T-helper 17 cell (primary cell): Measurements from ENCODE around the gene IFNLR1. TPM values are rescaled to one million over a fixed set of nuclear protein-coding genes. Genes with fewer than 3 reads are reported as not detected.

ENCODE experiments used
- ATAC-seq: fragments of 150-1000 bp; cut with Tn5 transposase; 2 replicates; pipeline ENCODE4 v1.10.0; 2021; ENCODE audit warnings: mild to moderate bottlenecking, moderate library complexity
- DNase-seq, 3 donors: peaks; one replicate each; pipeline versions ENCODE4 v3.0.0 to v3.0.0-alpha.2; 2020 to 2021
- H3K9me3 ChIP-seq: one replicate; pipeline ENCODE4 v1.7.0; 2013; ENCODE audit warnings: low read length, mild to moderate bottlenecking; ENCODE audit not compliant: control insufficient read depth, poor library complexity, severe bottlenecking
- H3K27ac Mint-ChIP-seq: one replicate; pipeline ENCODE4 v1.8.0; 2022; ENCODE audit warnings: mild to moderate bottlenecking, moderate library complexity, mixed read lengths
- H3K27me3 Mint-ChIP-seq: one replicate; pipeline ENCODE4 v1.8.0; 2022; ENCODE audit warnings: mixed read lengths
- H3K36me3 Mint-ChIP-seq: one replicate; pipeline ENCODE4 v1.8.0; 2022; ENCODE audit warnings: low read depth, mixed read lengths
- H3K4me1 Mint-ChIP-seq: one replicate; pipeline ENCODE4 v1.8.0; 2022; ENCODE audit warnings: mild to moderate bottlenecking, mixed read lengths
- H3K4me3 Mint-ChIP-seq: one replicate; pipeline ENCODE4 v1.8.0; 2022; ENCODE audit warnings: mild to moderate bottlenecking, moderate library complexity, mixed read lengths
- total RNA-seq, 4 donors: library from RNA in 2 of 4; stranded (reverse) in 2 of 4; gene quantifications; one replicate each; pipeline ENCODE4 v1.2.3 and lab custom pipeline; 2022 to 2026

IFNLR1 gene
- total RNA-seq, 2 donors from 2014 or later = 0.65 to 1.3 TPM

DNA sequence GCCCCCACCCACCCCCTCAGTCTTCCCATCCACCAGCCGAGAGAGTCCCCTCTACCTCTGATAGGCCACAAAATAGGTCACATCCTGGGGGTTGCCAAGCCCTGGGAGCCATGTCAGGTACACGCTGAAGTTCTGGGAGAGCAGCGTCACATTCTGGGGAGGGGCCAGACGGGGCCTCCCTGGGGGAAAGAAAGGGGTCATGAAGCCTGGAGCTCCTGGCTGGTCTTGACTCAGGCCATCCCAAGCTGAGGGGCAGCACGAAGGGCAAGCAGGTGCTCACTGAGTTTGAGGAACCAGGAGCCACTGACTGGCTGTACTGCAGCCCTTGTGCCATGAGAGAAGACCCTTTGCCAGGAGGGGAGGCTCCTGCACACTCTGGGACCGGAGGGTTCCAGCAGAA, 6.4 kb downstream of the IFNLR1 start:
- DNase-seq = no peak
- no peak overlapping the region for H3K27ac Mint-ChIP-seq
- no peaks in the 10 kb centered on the region for H3K9me3 ChIP-seq
- no peak for ATAC-seq
- H3K4me3 Mint-ChIP-seq = no peak overlapping the region
- H3K36me3 Mint-ChIP-seq = no peaks in the 10 kb centered on the region
- H3K27me3 Mint-ChIP-seq = no peaks in the 10 kb centered on the region
- peaks cover 6% of the 10 kb centered on the region for H3K4me1 Mint-ChIP-seq

DNA sequence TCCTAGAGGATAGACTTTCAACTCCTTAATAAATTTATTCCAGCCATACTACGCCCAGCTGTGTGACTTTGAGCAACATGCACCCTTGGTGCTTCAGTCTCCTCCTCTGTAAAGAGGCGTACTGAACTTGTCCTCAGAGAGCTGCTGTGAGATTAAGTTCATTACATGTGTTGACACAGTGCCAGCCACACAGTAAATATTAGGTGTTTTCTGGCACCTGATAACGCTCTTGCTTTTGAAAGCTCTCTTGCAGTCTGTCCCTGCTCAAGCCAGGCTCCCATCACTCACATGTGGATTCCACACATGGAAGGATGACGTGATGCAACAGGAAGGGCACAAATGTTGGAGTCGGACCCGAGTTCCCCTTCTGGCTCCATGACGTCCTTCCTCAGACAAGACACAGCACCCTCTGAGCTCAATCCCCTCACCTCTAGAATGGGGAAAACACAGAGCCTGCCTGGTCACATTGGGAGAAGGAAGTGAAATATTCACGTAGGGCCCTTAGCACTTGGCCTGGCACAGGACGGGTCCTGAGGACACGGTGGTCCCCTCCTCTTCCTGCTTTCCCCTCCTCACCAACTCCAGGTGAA, 7.7 kb downstream of the IFNLR1 start:
- no peaks in the 10 kb centered on the region for H3K27me3 Mint-ChIP-seq
- H3K9me3 ChIP-seq = no peaks in the 10 kb centered on the region
- peaks cover 3% of the 10 kb centered on the region for H3K36me3 Mint-ChIP-seq
- H3K4me3 Mint-ChIP-seq = no peak overlapping the region
- peaks cover 7% of the 10 kb centered on the region for H3K4me1 Mint-ChIP-seq
- ATAC-seq (no peak), DNase-seq (no peak)
- no peak overlapping the region for H3K27ac Mint-ChIP-seq

DNA sequence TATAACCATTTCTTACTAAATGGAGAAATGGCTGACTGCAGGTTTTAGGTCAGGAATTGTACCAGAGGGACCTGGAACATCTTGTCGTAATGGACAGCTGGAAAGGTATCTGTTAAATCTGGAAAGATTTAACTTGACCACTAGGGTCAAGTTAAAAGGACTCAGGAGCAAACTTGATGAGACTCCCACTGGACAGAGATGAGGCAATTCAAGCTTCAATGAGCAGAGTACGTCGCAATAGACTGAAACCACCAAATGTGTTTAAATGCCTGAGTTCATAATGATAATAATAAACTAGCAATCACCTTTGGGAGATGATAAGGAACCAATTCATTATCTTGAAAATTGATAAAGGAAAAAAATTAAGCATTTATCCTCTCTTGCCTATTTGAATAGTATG, 8.7 kb downstream of the IFNLR1 start:
- DNase-seq (no peak), ATAC-seq (no peak)
- Mint-ChIP-seq H3K27me3 (peaks cover 9% of the 10 kb centered on the region), H3K36me3 (peaks cover 8% of the 10 kb centered on the region), H3K27ac (no peak overlapping the region), H3K4me3 (no peak overlapping the region), H3K4me1 (peaks cover 4% of the 10 kb centered on the region)
- H3K9me3 ChIP-seq = no peaks in the 10 kb centered on the region

DNA sequence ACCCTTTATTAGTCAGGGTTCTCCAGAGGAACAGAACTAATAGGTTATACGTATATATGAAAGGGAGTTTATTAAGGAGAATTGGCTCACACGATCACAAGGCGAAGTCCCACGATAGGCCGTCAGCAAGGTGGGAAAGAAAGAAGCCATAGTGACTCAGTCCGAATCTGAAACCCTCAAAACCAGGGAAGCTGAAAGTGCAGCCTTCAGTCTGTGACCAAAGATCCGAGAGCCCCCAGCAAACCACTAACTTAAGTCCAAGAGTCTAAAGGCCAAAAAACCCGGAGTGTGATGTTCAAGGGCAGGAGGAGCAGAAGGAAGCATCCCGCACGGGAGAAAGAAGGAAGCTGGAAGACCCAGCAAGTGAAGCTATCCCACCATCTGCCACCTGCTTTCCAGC, 9.9 kb downstream of the IFNLR1 start:
- H3K9me3 ChIP-seq = no peaks in the 10 kb centered on the region
- no peak for ATAC-seq
- Mint-ChIP-seq H3K4me3 (no peak overlapping the region), H3K36me3 (peaks cover 10% of the 10 kb centered on the region), H3K4me1 (peaks cover 4% of the 10 kb centered on the region), H3K27ac (no peak overlapping the region), H3K27me3 (peaks cover 9% of the 10 kb centered on the region)
- DNase-seq = no peak

DNA sequence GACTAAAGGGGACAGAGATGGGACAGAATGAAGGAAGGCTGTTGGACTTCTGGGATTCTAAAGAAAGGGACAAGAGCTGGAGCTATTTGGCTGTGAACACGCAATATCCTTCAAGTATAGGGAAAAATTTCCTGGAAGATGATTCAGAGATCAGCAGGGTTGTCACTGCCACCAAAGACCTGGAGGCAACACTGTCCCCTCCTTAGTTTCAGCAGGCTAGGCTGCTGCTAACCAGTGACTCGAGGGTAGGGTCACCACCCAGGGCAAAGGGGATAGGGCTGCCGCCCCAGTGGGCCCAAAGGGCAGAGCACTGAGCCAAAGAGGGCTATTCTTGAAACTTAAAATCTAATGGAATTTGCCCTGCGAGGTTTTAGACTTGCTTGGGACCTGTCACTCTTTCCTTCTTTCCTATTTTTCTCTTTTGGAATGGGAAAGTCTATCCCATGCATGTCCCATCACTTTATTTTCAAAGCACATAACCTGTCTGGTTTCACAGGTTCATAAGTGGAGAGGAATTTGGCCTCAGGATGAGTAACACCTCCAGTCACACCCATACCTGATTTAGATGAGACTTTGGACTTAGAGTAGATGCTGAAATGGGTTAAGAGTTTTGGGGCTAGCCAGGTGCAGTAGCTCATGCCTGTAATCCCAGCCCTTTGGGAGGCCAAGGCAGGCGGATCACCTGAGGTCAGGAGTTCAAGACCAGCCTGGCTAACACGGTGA, 11.9 kb downstream of the IFNLR1 start:
- no peak for DNase-seq
- Mint-ChIP-seq H3K36me3 (peaks cover 10% of the 10 kb centered on the region), H3K4me3 (no peak overlapping the region), H3K4me1 (peaks cover 4% of the 10 kb centered on the region), H3K27ac (no peak overlapping the region), H3K27me3 (peaks cover 9% of the 10 kb centered on the region)
- no peak for ATAC-seq
- H3K9me3 ChIP-seq = no peaks in the 10 kb centered on the region

DNA sequence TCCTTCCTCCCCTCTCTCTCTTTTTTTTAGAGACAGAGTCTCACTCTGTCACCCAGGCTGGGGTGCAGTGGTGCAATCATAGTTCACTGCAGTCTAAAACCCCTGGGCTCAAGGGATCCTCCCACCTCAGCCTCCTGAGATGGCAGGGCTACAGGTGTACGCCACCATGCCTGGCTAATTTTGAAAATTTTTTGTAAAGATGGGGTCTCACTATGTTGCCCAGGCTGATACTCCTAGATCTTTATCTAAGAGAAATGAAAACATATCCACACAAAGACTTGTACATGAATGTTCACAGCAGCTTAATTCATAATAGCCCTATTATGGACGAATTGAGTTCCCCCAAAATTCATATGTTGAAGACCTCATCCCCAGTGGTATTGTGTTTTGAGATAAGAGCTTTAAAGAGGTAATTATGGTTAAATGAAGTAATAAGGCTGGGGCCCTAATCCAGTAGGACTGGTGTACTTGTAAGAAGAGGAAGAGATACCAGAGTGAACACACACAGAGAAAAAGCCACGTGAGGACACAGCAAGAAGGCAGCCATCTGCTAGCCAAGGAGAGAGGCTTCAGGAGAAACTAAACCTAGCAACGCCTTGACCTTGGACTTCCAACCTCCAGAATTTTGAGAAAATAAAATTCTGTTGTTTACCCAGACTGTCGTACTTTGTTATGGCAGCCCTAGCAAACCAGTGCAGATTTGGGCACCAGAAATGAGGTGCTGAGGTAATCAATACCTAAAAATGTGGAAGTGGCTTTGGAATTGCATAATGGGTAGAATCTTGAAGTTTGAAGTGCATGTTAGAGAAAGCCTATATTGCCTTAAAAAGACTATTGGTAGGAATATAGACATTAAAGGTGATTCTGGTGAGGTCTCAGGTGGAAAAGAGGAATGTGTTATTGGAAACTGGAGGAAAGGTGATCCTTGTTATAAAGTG, 13.2 kb downstream of the IFNLR1 start:
- Mint-ChIP-seq H3K27ac (no peak overlapping the region), H3K4me3 (no peak overlapping the region), H3K27me3 (peaks cover 9% of the 10 kb centered on the region), H3K4me1 (peaks cover 4% of the 10 kb centered on the region), H3K36me3 (peaks cover 10% of the 10 kb centered on the region)
- H3K9me3 ChIP-seq = no peaks in the 10 kb centered on the region
- ATAC-seq = no peak
- DNase-seq = no peak

DNA sequence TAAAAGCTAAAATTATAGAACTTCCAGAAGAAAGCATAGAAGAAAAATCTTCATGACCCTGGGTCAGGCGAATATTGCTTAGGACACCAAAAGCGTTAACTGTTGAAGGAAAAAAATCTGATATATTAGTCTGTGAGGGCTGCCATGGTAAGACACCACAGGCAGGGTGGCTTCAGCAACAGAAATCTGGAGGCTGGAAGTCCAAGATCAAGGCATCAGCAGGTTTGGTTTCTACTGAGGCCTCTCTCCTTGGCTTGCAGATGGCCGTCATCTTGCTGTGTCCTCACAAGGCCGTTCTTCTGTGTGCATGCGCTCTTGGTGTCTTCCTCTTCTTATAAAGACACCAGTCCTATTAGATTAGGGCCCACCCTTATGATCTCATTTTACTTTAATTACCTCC, 14.5 kb downstream of the IFNLR1 start:
- DNase-seq (no peak), ATAC-seq (no peak)
- Mint-ChIP-seq H3K4me1 (peaks cover 8% of the 10 kb centered on the region), H3K27me3 (peaks cover 9% of the 10 kb centered on the region), H3K27ac (no peak overlapping the region), H3K4me3 (no peak overlapping the region), H3K36me3 (peaks cover 13% of the 10 kb centered on the region)
- no peaks in the 10 kb centered on the region for H3K9me3 ChIP-seq

DNA sequence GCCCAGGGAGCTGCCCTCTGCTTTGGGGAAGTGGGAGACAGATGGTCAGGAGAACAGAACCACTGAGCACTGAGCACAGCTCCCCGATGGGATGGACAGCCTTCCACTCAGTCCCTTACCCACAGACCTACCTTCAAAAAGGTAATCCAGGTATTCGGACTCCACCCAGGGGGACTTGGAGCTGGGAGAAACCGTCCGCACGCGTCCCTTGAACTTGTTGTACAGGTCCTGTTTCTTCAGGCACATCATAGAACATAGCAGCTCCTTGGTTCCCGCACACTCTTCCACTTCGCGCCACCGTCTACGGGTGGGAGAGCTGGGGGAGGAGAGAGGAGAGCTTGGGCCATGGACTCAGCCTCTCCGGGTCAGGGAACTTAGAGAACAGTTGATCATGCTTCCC, 17.8 kb downstream of the IFNLR1 start:
- Mint-ChIP-seq H3K27me3 (peaks cover 8% of the 10 kb centered on the region), H3K36me3 (peaks cover 10% of the 10 kb centered on the region), H3K27ac (no peak overlapping the region), H3K4me1 (peaks cover 5% of the 10 kb centered on the region), H3K4me3 (no peak overlapping the region)
- ATAC-seq (no peak), DNase-seq (no peak)
- H3K9me3 ChIP-seq = no peaks in the 10 kb centered on the region

DNA sequence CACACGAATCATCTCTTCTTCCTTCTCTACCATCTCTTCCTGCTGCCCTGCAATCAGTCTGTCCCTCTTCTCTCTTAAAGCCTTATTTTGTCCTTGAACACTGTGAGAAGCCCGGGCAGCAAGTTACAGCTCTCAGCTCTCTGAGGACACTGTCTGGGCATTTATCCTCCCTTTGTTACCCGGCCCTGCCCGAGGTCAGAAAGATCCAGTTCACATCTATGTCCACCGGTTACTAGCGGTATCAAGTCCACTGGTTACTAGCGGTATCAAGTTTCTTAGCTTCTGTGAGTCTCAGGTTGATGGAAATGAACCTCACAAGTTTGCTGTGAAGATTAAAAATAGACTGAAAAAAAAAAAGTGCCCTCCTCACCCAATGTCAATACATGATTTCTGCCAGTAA, 18.8 kb downstream of the IFNLR1 start:
- peaks cover 3% of the 10 kb centered on the region for H3K4me1 Mint-ChIP-seq
- DNase-seq (no peak), ATAC-seq (no peak)
- no peak overlapping the region for H3K27ac Mint-ChIP-seq
- H3K27me3 Mint-ChIP-seq = no peaks in the 10 kb centered on the region
- no peaks in the 10 kb centered on the region for H3K9me3 ChIP-seq
- peaks cover 3% of the 10 kb centered on the region for H3K36me3 Mint-ChIP-seq
- H3K4me3 Mint-ChIP-seq = peak overlapping the region; percentile 64

DNA sequence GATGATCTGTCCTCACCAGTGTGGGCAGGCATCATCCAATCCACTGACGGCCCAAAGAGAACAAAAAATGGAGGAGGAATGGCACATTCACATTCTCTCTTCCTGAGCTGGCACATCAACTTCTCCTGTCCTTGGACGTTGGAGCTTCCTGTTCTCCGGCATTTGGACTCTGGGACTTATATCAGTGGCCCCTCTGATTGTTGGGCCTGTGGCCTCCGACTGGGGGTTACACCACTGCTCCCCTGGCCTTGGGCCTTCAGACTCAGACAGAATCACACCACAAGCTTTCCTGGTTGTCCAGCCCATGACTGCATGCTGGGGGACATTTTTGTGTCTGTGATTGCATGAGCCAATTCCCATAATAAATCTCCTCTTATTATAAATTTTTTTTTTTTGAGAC, 20.1 kb downstream of the IFNLR1 start:
- no peak for DNase-seq
- H3K4me3 Mint-ChIP-seq = no peak overlapping the region
- H3K4me1 Mint-ChIP-seq = peaks cover 6% of the 10 kb centered on the region
- peaks cover 3% of the 10 kb centered on the region for H3K36me3 Mint-ChIP-seq
- no peaks in the 10 kb centered on the region for H3K27me3 Mint-ChIP-seq
- no peaks in the 10 kb centered on the region for H3K9me3 ChIP-seq
- no peak for ATAC-seq
- no peak overlapping the region for H3K27ac Mint-ChIP-seq

DNA sequence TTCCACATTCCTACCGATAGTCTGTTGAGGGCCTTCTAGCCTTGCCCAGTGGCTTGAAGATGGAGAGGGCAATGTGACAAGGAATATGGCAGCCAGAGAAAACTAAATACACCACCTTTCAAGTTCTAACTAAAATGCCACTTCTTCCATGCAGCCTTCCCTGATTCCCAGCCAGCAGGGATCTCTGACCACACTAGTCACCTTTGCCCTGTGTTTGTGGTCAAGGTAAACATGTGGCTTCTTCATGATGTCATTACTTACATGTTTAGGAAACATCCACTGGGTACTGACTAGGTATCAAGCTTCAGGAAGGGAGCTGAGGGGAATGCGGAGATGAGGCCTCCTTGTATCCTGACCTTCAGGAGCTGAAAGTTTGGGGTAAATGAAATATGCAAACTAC, 21.6 kb downstream of the IFNLR1 start:
- no peak overlapping the region for H3K4me3 Mint-ChIP-seq
- H3K36me3 Mint-ChIP-seq = peaks cover 3% of the 10 kb centered on the region
- no peaks in the 10 kb centered on the region for H3K9me3 ChIP-seq
- DNase-seq = no peak
- H3K27me3 Mint-ChIP-seq = no peaks in the 10 kb centered on the region
- peaks cover 6% of the 10 kb centered on the region for H3K4me1 Mint-ChIP-seq
- ATAC-seq = no peak
- no peak overlapping the region for H3K27ac Mint-ChIP-seq

DNA sequence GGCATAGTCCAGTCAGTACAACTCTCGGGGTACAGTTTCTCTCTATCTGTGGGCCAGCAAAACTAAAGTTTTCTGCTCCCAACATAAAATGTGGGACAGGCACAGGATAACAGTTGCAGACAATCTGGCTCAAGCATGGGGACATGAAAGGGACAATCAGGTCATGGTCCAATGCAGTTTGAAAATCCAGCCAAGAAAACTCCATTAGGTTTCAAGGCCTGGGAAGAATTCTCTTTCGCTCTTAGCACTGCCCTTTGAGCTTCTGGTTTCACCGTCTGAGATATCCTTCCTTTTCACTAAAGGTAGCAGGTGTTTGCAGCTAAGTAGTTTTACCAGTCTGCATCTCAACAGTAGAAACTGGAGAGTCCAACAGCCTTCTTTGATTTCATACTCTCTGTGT, 23.1 kb downstream of the IFNLR1 start:
- Mint-ChIP-seq H3K4me1 (peaks cover 6% of the 10 kb centered on the region), H3K36me3 (peaks cover 3% of the 10 kb centered on the region)
- no peaks in the 10 kb centered on the region for H3K9me3 ChIP-seq

DNA sequence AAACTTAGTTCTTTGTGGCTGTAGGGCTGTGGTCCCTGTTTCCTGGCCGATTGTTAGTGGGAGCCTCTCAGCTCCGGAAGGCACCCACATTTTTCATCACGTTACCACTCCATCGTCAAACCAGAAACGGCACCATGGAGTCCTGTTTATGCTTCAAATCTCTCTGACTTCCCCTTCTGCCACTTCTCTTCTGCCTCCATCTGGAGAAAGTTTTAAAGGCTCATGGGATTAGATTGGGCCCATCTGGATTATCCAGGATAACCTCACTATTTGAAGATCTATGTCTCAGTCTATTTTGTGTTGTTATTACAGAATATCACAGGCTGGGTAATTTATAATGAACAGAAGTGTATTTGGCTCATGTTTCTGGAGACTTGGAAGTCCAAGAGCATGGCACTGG, 24.9 kb downstream of the IFNLR1 start:
- Mint-ChIP-seq H3K36me3 (peaks cover 2% of the 10 kb centered on the region), H3K4me1 (peaks cover 3% of the 10 kb centered on the region), H3K27ac (no peak overlapping the region), H3K4me3 (no peak overlapping the region), H3K27me3 (no peaks in the 10 kb centered on the region)
- ATAC-seq = no peak
- no peaks in the 10 kb centered on the region for H3K9me3 ChIP-seq
- DNase-seq = no peak

More for the DNA sequence above, 23.1 kb downstream of the IFNLR1 start:
- H3K4me3 Mint-ChIP-seq = no peak overlapping the region
- ATAC-seq (no peak), DNase-seq (no peak)
- H3K27me3 Mint-ChIP-seq = no peaks in the 10 kb centered on the region
- no peak overlapping the region for H3K27ac Mint-ChIP-seq
